G401 (cell line): ENCODE data around the gene NGB. TPM values are rescaled to one million over a fixed set of nuclear protein-coding genes. Genes with fewer than 3 reads are reported as not detected.
A peak's percentile ranks its signal among the peaks of the same experiment; 100 is the strongest.

ENCODE experiments used
- DNase-seq: peaks from one replicate; pipeline ENCODE4 v3.0.0-alpha.2; 2015; ENCODE audit warnings: low spot score
- in situ Hi-C: cut with HindIII; loops from 2 replicates; pipeline ENCODE4 v1.10.0; 2016; ENCODE audit warnings: low sequenced_read_pairs, mixed read lengths
- total RNA-seq: library from RNA; depleted of rRNA; stranded (reverse); fragments of >200 nt; shearing (Covaris generic); gene quantifications from 2 replicates; pipeline ENCODE4 v1.2.3, GENCODE V29; 2014

Gene NGB
- total RNA-seq, 1 experiment from 2014 or later, result not detected

GRCh38 chr14:77243853-77244252 is 27.2 kb downstream of the NGB start:
- in situ Hi-C loops, result no loop called here
- no peak for DNase-seq

- no peak for DNase-seq
Measured at GRCh38 chr14:77242752-77243151, 28.3 kb downstream of the NGB start.

GRCh38 chr14:77241955-77242354 is 29.1 kb downstream of the NGB start:
- in situ Hi-C loops, result no loop called here
- DNase-seq, result no peak

More at GRCh38 chr14:77242752-77243151, 28.3 kb downstream of the NGB start:
- in situ Hi-C loops, result no loop called here

- in situ Hi-C loops, result no loop called here
- no peak for DNase-seq
Measured at GRCh38 chr14:77240336-77240915, 30.6 kb downstream of the NGB start.

- DNase-seq, result no peak
- in situ Hi-C loops, result no loop called here
Measured at GRCh38 chr14:77239412-77239811, 31.6 kb downstream of the NGB start.

GRCh38 chr14:77238996-77239395 is 32.0 kb downstream of the NGB start:
- no peak for DNase-seq
- in situ Hi-C loops, result no loop called here

GRCh38 chr14:77238356-77238755 is 32.6 kb downstream of the NGB start:
- peak; percentile 71 for DNase-seq

GRCh38 chr14:77236814-77237213 is 34.2 kb downstream of the NGB start:
- DNase-seq, result no peak
- in situ Hi-C loops, result no loop called here

More at GRCh38 chr14:77238356-77238755, 32.6 kb downstream of the NGB start:
- in situ Hi-C loops, result no loop called here

GRCh38 chr14:77231721-77232120 is 39.3 kb downstream of the NGB start:
- no peak for DNase-seq
- in situ Hi-C loops, result no loop called here

- in situ Hi-C loops, result no loop called here
- DNase-seq, result no peak
Measured at GRCh38 chr14:77230914-77231313, 40.1 kb downstream of the NGB start.

- no peak for DNase-seq
- in situ Hi-C loops, result no loop called here
Measured at GRCh38 chr14:77228056-77228455, 43.0 kb downstream of the NGB start.

GRCh38 chr14:77225892-77226557 is 45.0 kb downstream of the NGB start:
- no peak for DNase-seq
- in situ Hi-C loops, result no loop called here

- DNase-seq, result no peak
- in situ Hi-C loops, result no loop called here
Measured at GRCh38 chr14:77225254-77225653, 45.8 kb downstream of the NGB start.

GRCh38 chr14:77224212-77224611 is 46.8 kb downstream of the NGB start:
- no peak for DNase-seq
- in situ Hi-C loops, result no loop called here

- in situ Hi-C loops, result no loop called here
- DNase-seq, result no peak
Measured at GRCh38 chr14:77222546-77223225, 48.3 kb downstream of the NGB start.

GRCh38 chr14:77221241-77221871 is 49.6 kb downstream of the NGB start:
- in situ Hi-C loops, result no loop called here
- no peak for DNase-seq

GRCh38 chr14:77220246-77221017 is 50.6 kb downstream of the NGB start:
- in situ Hi-C loops, result no loop called here
- DNase-seq, result no peak

- in situ Hi-C loops, result no loop called here
- DNase-seq, result peak; percentile 96
Measured at GRCh38 chr14:77219591-77219990, 51.4 kb downstream of the NGB start.

GRCh38 chr14:77217551-77217950 is 53.5 kb downstream of the NGB start:
- DNase-seq, result peak; percentile 81
- in situ Hi-C loops, result no loop called here
